Osteocyte (in vitro differentiated cells): Measurements from ENCODE around the gene DDN. TPM values are rescaled to one million over a fixed set of nuclear protein-coding genes. Genes with fewer than 3 reads are reported as not detected.

ENCODE experiments used
- DNase-seq: peaks from one replicate; pipeline ENCODE4 v3.0.0; 2021; ENCODE audit warnings: mixed read lengths; ENCODE audit not compliant: unreplicated experiment; ENCODE audit errors: extremely low spot score
- H3K27ac Mint-ChIP-seq: one replicate; pipeline ENCODE4 v1.8.0; 2021; ENCODE audit warnings: mild to moderate bottlenecking, mixed read lengths; ENCODE audit not compliant: unreplicated experiment
- H3K27me3 Mint-ChIP-seq: one replicate; pipeline ENCODE4 v1.8.0; 2021; ENCODE audit warnings: mixed read lengths; ENCODE audit not compliant: unreplicated experiment
- H3K36me3 Mint-ChIP-seq: one replicate; pipeline ENCODE4 v1.8.0; 2021; ENCODE audit warnings: mixed read lengths; ENCODE audit not compliant: unreplicated experiment
- H3K4me1 Mint-ChIP-seq: one replicate; pipeline ENCODE4 v1.8.0; 2021; ENCODE audit warnings: mixed read lengths; ENCODE audit not compliant: unreplicated experiment
- H3K4me3 Mint-ChIP-seq: one replicate; pipeline ENCODE4 v1.8.0; 2021; ENCODE audit warnings: mild to moderate bottlenecking, moderate library complexity, mixed read lengths; ENCODE audit not compliant: unreplicated experiment
- H3K9me3 Mint-ChIP-seq: one replicate; pipeline ENCODE4 v1.8.0; 2021; ENCODE audit warnings: mixed read lengths; ENCODE audit not compliant: unreplicated experiment
- CTCF ChIP-seq: fragments of 200-600 bp; sonication (generic); IDR thresholded peaks from 2 replicates; pipeline ENCODE4 v1.5.0; 2021; ENCODE audit warnings: antibody characterized with exemption, mild to moderate bottlenecking, moderate library complexity
- total RNA-seq: library from RNA; stranded (reverse); gene quantifications from 2 replicates; pipeline ENCODE4 v1.2.1, GENCODE V29; 2021

The DDN gene
- total RNA-seq, 1 donor from 2014 or later, result 0.08 TPM

DNA sequence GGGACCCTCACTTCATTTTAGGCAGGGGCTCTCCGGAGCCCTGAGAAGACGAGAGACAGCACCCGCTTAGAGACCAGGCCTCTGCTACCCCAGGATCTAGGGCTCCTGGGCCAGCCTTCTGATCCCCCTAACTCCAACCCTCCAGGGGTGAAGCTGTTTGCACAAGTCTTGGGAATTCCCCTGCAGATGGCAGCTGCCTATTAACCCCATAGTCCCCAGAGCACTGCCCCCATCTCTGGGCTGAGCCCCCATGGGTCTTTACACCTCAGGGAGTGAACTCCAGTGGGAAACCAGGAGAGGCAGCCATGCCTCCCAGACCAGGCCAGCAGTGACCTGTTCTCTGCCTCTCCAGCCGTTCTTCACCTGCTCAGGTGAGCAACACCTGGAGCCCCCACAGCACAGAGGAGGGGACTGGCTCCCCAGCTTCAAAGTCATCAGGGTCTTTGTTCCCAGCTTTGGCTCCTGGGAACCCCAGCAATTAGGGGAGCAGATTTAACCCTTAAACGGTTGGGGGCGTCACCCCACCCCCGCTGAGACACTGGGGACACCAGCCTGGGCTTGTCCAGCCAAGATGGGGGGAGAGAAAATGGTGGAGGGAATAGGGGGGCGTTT lies 29.9 kb downstream of the DDN start:
- DNase-seq, result no peak
- Mint-ChIP-seq H3K36me3 (no peaks in the 10 kb centered on the region), H3K4me1 (peaks cover 21% of the 10 kb centered on the region), H3K27me3 (peaks cover 62% of the 10 kb centered on the region), H3K4me3 (no peak overlapping the region), H3K9me3 (no peaks in the 10 kb centered on the region), H3K27ac (no peak overlapping the region)
- TF ChIP-seq CTCF, result no peak

GRCh38 chr12:48968467-48968866 lies 30.7 kb downstream of the DDN start:
- Mint-ChIP-seq H3K4me1 (peaks cover 21% of the 10 kb centered on the region), H3K36me3 (no peaks in the 10 kb centered on the region), H3K9me3 (no peaks in the 10 kb centered on the region), H3K4me3 (no peak overlapping the region), H3K27me3 (peaks cover 58% of the 10 kb centered on the region), H3K27ac (no peak overlapping the region)
- DNase-seq, result no peak
- no peak for TF ChIP-seq CTCF

- TF ChIP-seq CTCF, result no peak
- Mint-ChIP-seq H3K9me3 (no peaks in the 10 kb centered on the region), H3K27me3 (peaks cover 53% of the 10 kb centered on the region), H3K27ac (no peak overlapping the region), H3K4me3 (no peak overlapping the region), H3K36me3 (no peaks in the 10 kb centered on the region), H3K4me1 (peaks cover 21% of the 10 kb centered on the region)
- DNase-seq, result no peak
Observed at GRCh38 chr12:48967991-48968390, 31.2 kb downstream of the DDN start.

- DNase-seq, result no peak
- Mint-ChIP-seq H3K4me3 (no peak overlapping the region), H3K9me3 (no peaks in the 10 kb centered on the region), H3K27ac (no peak overlapping the region), H3K27me3 (peaks cover 42% of the 10 kb centered on the region), H3K36me3 (no peaks in the 10 kb centered on the region), H3K4me1 (peaks cover 16% of the 10 kb centered on the region)
- no peak for TF ChIP-seq CTCF
Observed at GRCh38 chr12:48966177-48966895, 32.8 kb downstream of the DDN start.

- H3K27ac Mint-ChIP-seq, result no peak overlapping the region
- no peak for DNase-seq
- peaks cover 7% of the 10 kb centered on the region for H3K4me1 Mint-ChIP-seq
- no peaks in the 10 kb centered on the region for H3K9me3 Mint-ChIP-seq
- TF ChIP-seq CTCF, result peak; percentile 53
- no peak overlapping the region for H3K4me3 Mint-ChIP-seq
- H3K27me3 Mint-ChIP-seq, result peaks cover 40% of the 10 kb centered on the region
- no peaks in the 10 kb centered on the region for H3K36me3 Mint-ChIP-seq
Observed at GRCh38 chr12:48965298-48965838, 33.8 kb downstream of the DDN start.
